ENCODE results near the gene PVALEF. TPM values are rescaled to one million over a fixed set of nuclear protein-coding genes. Genes with fewer than 3 reads are reported as not detected.

Gene PVALEF
- total RNA-seq, 1 experiment from 2014 or later, result not detected

DNA sequence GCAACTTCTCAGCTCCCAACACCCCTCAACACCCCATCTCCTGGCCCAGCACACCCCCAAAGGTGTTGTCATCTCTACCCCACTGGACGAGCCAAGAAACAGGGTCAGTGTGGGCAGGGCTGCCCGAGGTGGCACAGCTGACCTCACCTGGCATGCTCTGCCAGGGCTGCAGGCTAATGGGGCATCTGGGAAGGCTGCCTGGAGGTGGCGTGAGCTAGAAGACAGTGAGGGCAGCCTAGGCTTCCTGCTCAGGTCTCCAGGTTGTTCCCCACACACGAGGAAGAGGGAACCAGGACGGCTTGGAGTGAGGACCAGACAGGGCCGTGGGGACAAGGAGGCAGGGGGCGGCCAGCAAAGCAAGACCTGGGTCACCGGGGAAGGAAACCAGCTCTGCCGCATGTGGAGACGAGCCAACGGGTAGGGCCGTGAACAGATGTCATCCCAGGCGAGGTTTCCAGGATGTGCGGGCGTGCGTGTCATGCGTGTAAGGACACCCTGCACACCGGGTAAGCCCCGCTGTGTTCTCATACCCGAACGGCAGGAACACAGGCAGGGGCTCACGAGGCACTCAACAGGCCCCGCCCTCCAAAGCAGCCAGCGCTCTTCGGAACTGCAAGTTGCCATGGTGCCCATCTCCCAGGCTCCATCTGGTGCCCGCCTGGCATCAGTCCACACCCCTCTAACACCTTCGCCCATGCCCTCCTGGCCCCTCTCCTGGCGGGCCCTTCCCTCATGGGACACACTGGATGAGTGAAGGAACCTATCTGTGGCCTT lies 29.6 kb upstream of the PVALEF start:
- H3K23ac ChIP-seq (ENCODE audit: insufficient read length, low read depth, low read length), result no peak overlapping the region
- peaks cover 15 to 17% of the 10 kb centered on the region in 2 experiments for H3K9me3 Mint-ChIP-seq
- H3K18ac ChIP-seq (ENCODE audit: insufficient read length, low read depth, low read length), result no peak overlapping the region
- H4K91ac ChIP-seq (ENCODE audit: insufficient read length, low read depth, low read length), result no peak overlapping the region
- peaks cover 0 to 7% (median 0%) of the 10 kb centered on the region in 3 experiments; a peak in 3 of 7 replicates for H3K36me3 Mint-ChIP-seq (ENCODE audit: insufficient read depth in 1 of 3, low read depth in 3 of 3)
- H3K56ac ChIP-seq (ENCODE audit: insufficient read length, low read depth, low read length), result no peak overlapping the region
- H2BK120ac ChIP-seq (ENCODE audit: low read depth, low read length, poor library complexity, severe bottlenecking), result no peak overlapping the region
- no peak overlapping the region for H3K4ac ChIP-seq (ENCODE audit: low read depth, low read length)
- H2BK12ac ChIP-seq (ENCODE audit: insufficient read length, low read depth, low read length), result no peak overlapping the region
- WGBS (ENCODE audit: extremely low coverage, insufficient read length, low lambda C conversion rate), result no CpG with 5 or more reads among the region's 28 CpGs
- no peak overlapping the region for H2AFZ ChIP-seq (ENCODE audit: low read length)
- H3K27me3 ChIP-seq (ENCODE audit: insufficient read depth, low read length), result no peaks in the 10 kb centered on the region
- H2BK5ac ChIP-seq (ENCODE audit: insufficient read length, low read length), result no peak overlapping the region
- no peaks in the 10 kb centered on the region for H4K20me1 ChIP-seq (ENCODE audit: control insufficient read depth, insufficient read depth, insufficient read length)
- H3K23me2 ChIP-seq (ENCODE audit: insufficient read length, low read depth, low read length, poor library complexity, severe bottlenecking), result no peaks in the 10 kb centered on the region
- no peak overlapping the region for H3K27ac Mint-ChIP-seq
- H3K9me3 ChIP-seq (ENCODE audit: control insufficient read depth, low read depth, low read length), result no peaks in the 10 kb centered on the region
- H3K9ac ChIP-seq (ENCODE audit: extremely low read depth, insufficient read length, low read length), result no peak overlapping the region
- no peak overlapping the region for H4K5ac ChIP-seq (ENCODE audit: insufficient read length, low read depth, low read length)
- H3K4me3 Mint-ChIP-seq, result no peak overlapping the region
- no peaks in the 10 kb centered on the region for H3K79me2 ChIP-seq (ENCODE audit: insufficient read depth, low read length)
- no peaks in the 10 kb centered on the region for H3K4me1 ChIP-seq (ENCODE audit: insufficient read depth, low read length)
- H3K27ac ChIP-seq (ENCODE audit: insufficient read length, low read depth, low read length), result no peak overlapping the region
- no peak overlapping the region for H3T11ph ChIP-seq (ENCODE audit: low read length)
- H2AK5ac ChIP-seq (ENCODE audit: insufficient read length, low read length), result no peak overlapping the region
- H3K4me1 Mint-ChIP-seq, result peaks cover 0 to 9% of the 10 kb centered on the region in 2 experiments; a peak in 2 of 4 replicates
- no peak overlapping the region for H2BK15ac ChIP-seq (ENCODE audit: low read depth, low read length)
- H3K4me2 ChIP-seq (ENCODE audit: insufficient read depth, insufficient read length, low read length), result no peak overlapping the region
- H3K27me3 Mint-ChIP-seq (ENCODE audit: low read depth), result peaks cover 1% of the 10 kb centered on the region; the same call in 1 of the 2 replicates
- H3K79me1 ChIP-seq (ENCODE audit: insufficient read depth, low read depth, low read length, poor library complexity, severe bottlenecking), result no peaks in the 10 kb centered on the region
- no peak overlapping the region for H2BK20ac ChIP-seq (ENCODE audit: low read depth, low read length, poor library complexity, severe bottlenecking)
- TF ChIP-seq, protein P1, sequence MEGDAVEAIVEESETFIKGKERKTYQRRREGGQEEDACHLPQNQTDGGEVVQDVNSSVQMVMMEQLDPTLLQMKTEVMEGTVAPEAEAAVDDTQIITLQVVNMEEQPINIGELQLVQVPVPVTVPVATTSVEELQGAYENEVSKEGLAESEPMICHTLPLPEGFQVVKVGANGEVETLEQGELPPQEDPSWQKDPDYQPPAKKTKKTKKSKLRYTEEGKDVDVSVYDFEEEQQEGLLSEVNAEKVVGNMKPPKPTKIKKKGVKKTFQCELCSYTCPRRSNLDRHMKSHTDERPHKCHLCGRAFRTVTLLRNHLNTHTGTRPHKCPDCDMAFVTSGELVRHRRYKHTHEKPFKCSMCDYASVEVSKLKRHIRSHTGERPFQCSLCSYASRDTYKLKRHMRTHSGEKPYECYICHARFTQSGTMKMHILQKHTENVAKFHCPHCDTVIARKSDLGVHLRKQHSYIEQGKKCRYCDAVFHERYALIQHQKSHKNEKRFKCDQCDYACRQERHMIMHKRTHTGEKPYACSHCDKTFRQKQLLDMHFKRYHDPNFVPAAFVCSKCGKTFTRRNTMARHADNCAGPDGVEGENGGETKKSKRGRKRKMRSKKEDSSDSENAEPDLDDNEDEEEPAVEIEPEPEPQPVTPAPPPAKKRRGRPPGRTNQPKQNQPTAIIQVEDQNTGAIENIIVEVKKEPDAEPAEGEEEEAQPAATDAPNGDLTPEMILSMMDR (conservative IDR thresholded peaks at IDR 0.05), result no peak
- H4K8ac ChIP-seq (replicated peaks; ENCODE audit: insufficient read length, low read depth, low read length), result no peak overlapping the region
- DNase-seq, result no peak
- no peak overlapping the region for H3K14ac ChIP-seq (ENCODE audit: insufficient read depth, low read length)

Measured in H9 (cell line).